Measurements from ENCODE around the gene STX4.

DNA sequence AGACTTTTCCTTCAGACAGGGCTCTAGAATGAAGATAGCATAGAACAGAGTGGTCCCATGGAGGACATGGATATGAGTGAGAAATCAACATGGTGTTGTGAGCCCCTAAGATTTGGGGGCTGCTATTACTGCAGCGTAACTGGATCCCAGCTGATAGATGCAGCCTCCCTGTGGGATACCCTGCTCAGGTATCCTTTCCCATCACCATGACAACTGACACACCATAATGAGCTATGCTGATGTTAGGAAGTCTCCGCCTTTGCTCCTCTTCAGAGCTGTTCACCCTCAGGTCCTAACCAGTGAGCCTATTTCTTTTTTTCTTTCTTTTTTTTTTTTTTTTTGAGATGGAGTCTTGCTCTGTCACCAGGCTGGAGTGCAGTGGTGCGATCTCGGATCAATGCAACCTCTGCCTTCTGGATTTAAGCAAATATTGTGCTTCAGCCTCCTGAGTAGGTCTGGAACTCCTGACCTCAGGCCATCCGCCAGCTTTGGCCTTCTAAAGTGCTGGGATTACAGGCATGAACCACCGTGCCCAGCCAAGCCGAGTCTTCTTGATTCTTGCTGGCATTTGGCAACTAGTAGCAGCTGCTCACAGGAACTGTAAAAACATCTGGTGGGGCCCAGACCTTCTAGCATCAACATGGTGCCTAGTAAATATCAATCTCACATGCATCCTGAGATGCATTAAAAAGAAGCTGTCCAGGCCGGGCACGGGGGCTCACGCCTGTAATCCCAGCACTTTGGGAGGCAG is 17.1 kb downstream of the STX4 start:
- TF ChIP-seq, protein P1, sequence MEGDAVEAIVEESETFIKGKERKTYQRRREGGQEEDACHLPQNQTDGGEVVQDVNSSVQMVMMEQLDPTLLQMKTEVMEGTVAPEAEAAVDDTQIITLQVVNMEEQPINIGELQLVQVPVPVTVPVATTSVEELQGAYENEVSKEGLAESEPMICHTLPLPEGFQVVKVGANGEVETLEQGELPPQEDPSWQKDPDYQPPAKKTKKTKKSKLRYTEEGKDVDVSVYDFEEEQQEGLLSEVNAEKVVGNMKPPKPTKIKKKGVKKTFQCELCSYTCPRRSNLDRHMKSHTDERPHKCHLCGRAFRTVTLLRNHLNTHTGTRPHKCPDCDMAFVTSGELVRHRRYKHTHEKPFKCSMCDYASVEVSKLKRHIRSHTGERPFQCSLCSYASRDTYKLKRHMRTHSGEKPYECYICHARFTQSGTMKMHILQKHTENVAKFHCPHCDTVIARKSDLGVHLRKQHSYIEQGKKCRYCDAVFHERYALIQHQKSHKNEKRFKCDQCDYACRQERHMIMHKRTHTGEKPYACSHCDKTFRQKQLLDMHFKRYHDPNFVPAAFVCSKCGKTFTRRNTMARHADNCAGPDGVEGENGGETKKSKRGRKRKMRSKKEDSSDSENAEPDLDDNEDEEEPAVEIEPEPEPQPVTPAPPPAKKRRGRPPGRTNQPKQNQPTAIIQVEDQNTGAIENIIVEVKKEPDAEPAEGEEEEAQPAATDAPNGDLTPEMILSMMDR (IDR thresholded peaks at IDR 0.05): no peak
- no peak for TF ChIP-seq POLR2A (IDR thresholded peaks at IDR 0.05; ENCODE audit: low read depth)
- TF ChIP-seq POLR2AphosphoS5 (IDR thresholded peaks at IDR 0.05): no peak

Data from esophagus muscularis mucosa (tissue), 3 donors.